Testis (tissue), 3 donors: ENCODE measurements around the gene HEBP1. TPM values are rescaled to one million over a fixed set of nuclear protein-coding genes. Genes with fewer than 3 reads are reported as not detected.

Source experiments
- DNase-seq: peaks from one replicate; pipeline ENCODE4 v3.0.0-alpha.2; 2019
- H3K27ac ChIP-seq, 2 donors: fragments of 200-600 bp; sonication (generic); one replicate each; pipeline ENCODE4 v1.5.1; 2019
- H3K27me3 ChIP-seq: fragments of 200-600 bp; sonication (generic); one replicate; pipeline ENCODE4 v1.5.1; 2019
- H3K36me3 ChIP-seq: fragments of 200-600 bp; sonication (generic); one replicate; pipeline ENCODE4 v1.5.1; 2017; ENCODE audit warnings: low read depth; ENCODE audit errors: missing control alignments
- H3K4me1 ChIP-seq: fragments of 200-600 bp; sonication (generic); one replicate; pipeline ENCODE4 v1.5.1; 2019
- H3K4me3 ChIP-seq, 2 donors: fragments of 200-600 bp; sonication (generic); one replicate each; pipeline ENCODE4 v1.5.1; 2017 to 2019
- H3K9me3 ChIP-seq: fragments of 200-600 bp; sonication (generic); one replicate; pipeline ENCODE4 v1.5.1; 2017
- CTCF ChIP-seq, 3 experiments: fragments of 450-650 bp in 2 of 3; fragments of 200-600 bp in 1 of 3; sonication (generic) in 1 of 3; IDR thresholded peaks; one replicate each; pipeline ENCODE4 v1.5.1; 2016 to 2019; ENCODE audit warnings: antibody characterized with exemption in 3 of 3, mild to moderate bottlenecking in 2 of 3, moderate library complexity in 1 of 3
- POLR2A ChIP-seq: fragments of 450-650 bp; IDR thresholded peaks from one replicate; pipeline ENCODE4 v1.6.1; 2017; ENCODE audit warnings: antibody characterized with exemption, mild to moderate bottlenecking, moderate library complexity
- WGBS, 2 donors: methylation state at CpG; one replicate each; pipeline ENCODE4 v1.1.5; 2018; 5-methylcytosine and 5-hydroxymethylcytosine counted together
- intact Hi-C: fragments of 100-400 bp; cut with DNase I; formaldehyde crosslinking; loops from one replicate; pipeline ENCODE4 v1.15.1; 2023; ENCODE audit warnings: low total_unique reads
- polyA plus RNA-seq: library from polyadenylated mRNA; stranded (reverse); fragments of 350-450 nt; fragmentation: Illumina TruSeq; extraction: RNeasy Lipid Tissue Mini Kit (QIAGEN cat#74804); gene quantifications from one replicate; pipeline ENCODE4 v1.2.3, GENCODE V29; 2014; ENCODE audit warnings: low read depth, low replicate concordance; ENCODE audit not compliant: insufficient read depth
- total RNA-seq, 2 donors: library from RNA; depleted of rRNA; stranded (reverse); fragments of >200 nt; gene quantifications; one replicate each; pipeline ENCODE4 v1.2.3, GENCODE V29; 2016

HEBP1 gene
- total and polyA plus RNA-seq, 3 donors from 2014 or later: 48.7 to 57.3 (median 55.6) TPM

- Histone ChIP-seq H3K4me3 (no peak overlapping the region), H3K27me3 (no peaks in the 10 kb centered on the region), H3K36me3 (no peaks in the 10 kb centered on the region), H3K9me3 (no peaks in the 10 kb centered on the region), H3K27ac (no peak overlapping the region), H3K4me1 (peaks cover 5% of the 10 kb centered on the region)
- intact Hi-C loops: no loop called here
- WGBS, 2 donors: 69 to 80% methylated on average over 5 of the region's 5 CpGs
- DNase-seq: no peak
- TF ChIP-seq CTCF (IDR thresholded peaks at IDR 0.05) (no peak), POLR2A (no peak)
These were observed 24.5 kb upstream of the HEBP1 start for GRCh38 chr12:13024531-13024916.

GRCh38 chr12:13023811-13024530 is 23.9 kb upstream of the HEBP1 start:
- WGBS, 2 donors: 65 to 83% methylated on average over 6 of the region's 6 CpGs
- H3K27me3 ChIP-seq: no peaks in the 10 kb centered on the region
- intact Hi-C loops: no loop called here

GRCh38 chr12:13022851-13023271 is 22.8 kb upstream of the HEBP1 start:
- no peaks in the 10 kb centered on the region for H3K27me3 ChIP-seq

More at GRCh38 chr12:13023811-13024530, 23.9 kb upstream of the HEBP1 start:
- H3K27ac ChIP-seq: no peak overlapping the region
- no peak overlapping the region for H3K4me3 ChIP-seq
- peaks cover 5% of the 10 kb centered on the region for H3K4me1 ChIP-seq
- H3K36me3 ChIP-seq: no peaks in the 10 kb centered on the region
- no peak for TF ChIP-seq POLR2A
- peak in 2 of 3 experiments; percentile 7 to 24 for TF ChIP-seq CTCF (IDR thresholded peaks at IDR 0.05)
- no peaks in the 10 kb centered on the region for H3K9me3 ChIP-seq
- peak; percentile 50 for DNase-seq

GRCh38 chr12:13011098-13011497 is 11.0 kb upstream of the HEBP1 start:
- TF ChIP-seq CTCF (IDR thresholded peaks at IDR 0.05) (no peak), POLR2A (no peak)
- Histone ChIP-seq H3K4me3 (no peak overlapping the region), H3K27me3 (no peaks in the 10 kb centered on the region), H3K36me3 (no peaks in the 10 kb centered on the region), H3K27ac (no peak overlapping the region), H3K9me3 (no peaks in the 10 kb centered on the region), H3K4me1 (no peaks in the 10 kb centered on the region)
- WGBS, 2 donors: 91% methylated on average over 6 of the region's 6 CpGs
- intact Hi-C loops: no loop called here
- DNase-seq: no peak

More at GRCh38 chr12:13022851-13023271, 22.8 kb upstream of the HEBP1 start:
- H3K4me1 ChIP-seq: peaks cover 5% of the 10 kb centered on the region
- no peak overlapping the region for H3K4me3 ChIP-seq
- no peaks in the 10 kb centered on the region for H3K9me3 ChIP-seq
- 58 to 59% methylated on average over 6 of the region's 6 CpGs for WGBS, 2 donors
- no peak for DNase-seq
- H3K27ac ChIP-seq: no peak overlapping the region
- H3K36me3 ChIP-seq: no peaks in the 10 kb centered on the region
- intact Hi-C loops: no loop called here
- no peak for TF ChIP-seq POLR2A
- TF ChIP-seq CTCF (IDR thresholded peaks at IDR 0.05): no peak
